SK-N-SH (cell line): Measurements from ENCODE around the gene PLA2G4E.

Experiments used
- CHD2 ChIP-seq: fragments of 150-350 bp; IDR thresholded peaks from 2 replicates; pipeline ENCODE4 v1.6.1; 2018; ENCODE audit warnings: low read length; ENCODE audit not compliant: partially characterized antibody
- EP300 ChIP-seq, 2 experiments: IDR thresholded peaks; 2 replicates each; pipeline versions ENCODE4 v1.4.0 to v1.6.1; 2012; ENCODE audit warnings: borderline replicate concordance in 1 of 2, low read depth in 1 of 2, low read length in 1 of 2
- FOXM1 ChIP-seq: IDR thresholded peaks from 2 replicates; pipeline ENCODE4 v1.4.0; 2012; ENCODE audit warnings: low read depth, mild to moderate bottlenecking
- POLR2AphosphoS5 ChIP-seq: IDR thresholded peaks from 2 replicates; pipeline ENCODE4 v1.6.1; 2012; ENCODE audit warnings: low read depth, low read length
- RAD21 ChIP-seq: IDR thresholded peaks from 2 replicates; pipeline ENCODE4 v1.6.1; 2012; ENCODE audit warnings: mild to moderate bottlenecking, low read length
- RCOR1 ChIP-seq: fragments of 150-350 bp; IDR thresholded peaks from 2 replicates; pipeline ENCODE4 v1.6.1; 2017; ENCODE audit warnings: antibody characterized with exemption, low read length
- SIN3A ChIP-seq: IDR thresholded peaks from 2 replicates; pipeline ENCODE4 v1.6.1; 2012; ENCODE audit warnings: low read depth, mild to moderate bottlenecking, low read length, moderate library complexity, borderline replicate concordance
- TF ChIP-seq, protein P1 (sequence below): fragments of 200-600 bp; sonication (generic); IDR thresholded peaks from 2 replicates; pipeline ENCODE4 v1.6.1; 2017; ENCODE audit warnings: antibody characterized with exemption, mild to moderate bottlenecking, moderate library complexity
- TF ChIP-seq, protein P2 (sequence below): IDR thresholded peaks from 2 replicates; pipeline ENCODE4 v1.4.0; 2012; ENCODE audit warnings: low read depth, borderline replicate concordance
- TF ChIP-seq, protein P3 (sequence below): IDR thresholded peaks from 2 replicates; pipeline ENCODE4 v1.6.1; 2012; ENCODE audit warnings: mild to moderate bottlenecking, low read depth, low read length, moderate library complexity
- TF ChIP-seq, protein P4 (sequence below): IDR thresholded peaks from 2 replicates; pipeline ENCODE4 v1.4.0; 2012; ENCODE audit warnings: low read depth, borderline replicate concordance
- TF ChIP-seq, protein P5 (sequence below): IDR thresholded peaks from 2 replicates; pipeline ENCODE4 v1.4.0; 2012; ENCODE audit warnings: low read depth

DNA sequence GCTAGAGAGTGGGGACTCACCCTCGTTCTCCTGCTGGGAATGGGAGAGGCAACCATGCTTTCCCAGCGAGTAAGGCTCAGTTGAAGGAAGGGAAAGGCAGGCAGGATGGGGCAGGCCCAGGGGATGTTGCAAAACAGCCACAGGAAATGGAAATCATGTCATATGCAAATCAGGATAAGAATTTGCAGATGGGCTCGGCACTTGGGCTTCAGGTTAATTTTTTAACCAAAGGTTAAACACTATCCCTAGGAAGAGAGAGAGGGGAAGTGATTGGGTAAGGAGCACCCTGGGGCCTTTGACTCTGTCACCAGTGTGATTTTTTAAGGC is 14.6 kb upstream of the PLA2G4E start:
- TF ChIP-seq, protein P1, sequence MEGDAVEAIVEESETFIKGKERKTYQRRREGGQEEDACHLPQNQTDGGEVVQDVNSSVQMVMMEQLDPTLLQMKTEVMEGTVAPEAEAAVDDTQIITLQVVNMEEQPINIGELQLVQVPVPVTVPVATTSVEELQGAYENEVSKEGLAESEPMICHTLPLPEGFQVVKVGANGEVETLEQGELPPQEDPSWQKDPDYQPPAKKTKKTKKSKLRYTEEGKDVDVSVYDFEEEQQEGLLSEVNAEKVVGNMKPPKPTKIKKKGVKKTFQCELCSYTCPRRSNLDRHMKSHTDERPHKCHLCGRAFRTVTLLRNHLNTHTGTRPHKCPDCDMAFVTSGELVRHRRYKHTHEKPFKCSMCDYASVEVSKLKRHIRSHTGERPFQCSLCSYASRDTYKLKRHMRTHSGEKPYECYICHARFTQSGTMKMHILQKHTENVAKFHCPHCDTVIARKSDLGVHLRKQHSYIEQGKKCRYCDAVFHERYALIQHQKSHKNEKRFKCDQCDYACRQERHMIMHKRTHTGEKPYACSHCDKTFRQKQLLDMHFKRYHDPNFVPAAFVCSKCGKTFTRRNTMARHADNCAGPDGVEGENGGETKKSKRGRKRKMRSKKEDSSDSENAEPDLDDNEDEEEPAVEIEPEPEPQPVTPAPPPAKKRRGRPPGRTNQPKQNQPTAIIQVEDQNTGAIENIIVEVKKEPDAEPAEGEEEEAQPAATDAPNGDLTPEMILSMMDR = no peak
- TF ChIP-seq, protein P2, sequence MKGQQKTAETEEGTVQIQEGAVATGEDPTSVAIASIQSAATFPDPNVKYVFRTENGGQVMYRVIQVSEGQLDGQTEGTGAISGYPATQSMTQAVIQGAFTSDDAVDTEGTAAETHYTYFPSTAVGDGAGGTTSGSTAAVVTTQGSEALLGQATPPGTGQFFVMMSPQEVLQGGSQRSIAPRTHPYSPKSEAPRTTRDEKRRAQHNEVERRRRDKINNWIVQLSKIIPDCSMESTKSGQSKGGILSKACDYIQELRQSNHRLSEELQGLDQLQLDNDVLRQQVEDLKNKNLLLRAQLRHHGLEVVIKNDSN = no peak
- TF ChIP-seq RCOR1 (no peak), POLR2AphosphoS5 (no peak), FOXM1 (no peak), RAD21 (no peak), SIN3A (no peak), CHD2 (no peak), EP300 (IDR thresholded peaks at IDR 0.05; ENCODE audit: borderline replicate concordance in 1 of 2, low read depth in 1 of 2, low read length in 1 of 2) (no peak)
- TF ChIP-seq, protein P3, sequence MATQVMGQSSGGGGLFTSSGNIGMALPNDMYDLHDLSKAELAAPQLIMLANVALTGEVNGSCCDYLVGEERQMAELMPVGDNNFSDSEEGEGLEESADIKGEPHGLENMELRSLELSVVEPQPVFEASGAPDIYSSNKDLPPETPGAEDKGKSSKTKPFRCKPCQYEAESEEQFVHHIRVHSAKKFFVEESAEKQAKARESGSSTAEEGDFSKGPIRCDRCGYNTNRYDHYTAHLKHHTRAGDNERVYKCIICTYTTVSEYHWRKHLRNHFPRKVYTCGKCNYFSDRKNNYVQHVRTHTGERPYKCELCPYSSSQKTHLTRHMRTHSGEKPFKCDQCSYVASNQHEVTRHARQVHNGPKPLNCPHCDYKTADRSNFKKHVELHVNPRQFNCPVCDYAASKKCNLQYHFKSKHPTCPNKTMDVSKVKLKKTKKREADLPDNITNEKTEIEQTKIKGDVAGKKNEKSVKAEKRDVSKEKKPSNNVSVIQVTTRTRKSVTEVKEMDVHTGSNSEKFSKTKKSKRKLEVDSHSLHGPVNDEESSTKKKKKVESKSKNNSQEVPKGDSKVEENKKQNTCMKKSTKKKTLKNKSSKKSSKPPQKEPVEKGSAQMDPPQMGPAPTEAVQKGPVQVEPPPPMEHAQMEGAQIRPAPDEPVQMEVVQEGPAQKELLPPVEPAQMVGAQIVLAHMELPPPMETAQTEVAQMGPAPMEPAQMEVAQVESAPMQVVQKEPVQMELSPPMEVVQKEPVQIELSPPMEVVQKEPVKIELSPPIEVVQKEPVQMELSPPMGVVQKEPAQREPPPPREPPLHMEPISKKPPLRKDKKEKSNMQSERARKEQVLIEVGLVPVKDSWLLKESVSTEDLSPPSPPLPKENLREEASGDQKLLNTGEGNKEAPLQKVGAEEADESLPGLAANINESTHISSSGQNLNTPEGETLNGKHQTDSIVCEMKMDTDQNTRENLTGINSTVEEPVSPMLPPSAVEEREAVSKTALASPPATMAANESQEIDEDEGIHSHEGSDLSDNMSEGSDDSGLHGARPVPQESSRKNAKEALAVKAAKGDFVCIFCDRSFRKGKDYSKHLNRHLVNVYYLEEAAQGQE = no peak
- TF ChIP-seq, protein P4, sequence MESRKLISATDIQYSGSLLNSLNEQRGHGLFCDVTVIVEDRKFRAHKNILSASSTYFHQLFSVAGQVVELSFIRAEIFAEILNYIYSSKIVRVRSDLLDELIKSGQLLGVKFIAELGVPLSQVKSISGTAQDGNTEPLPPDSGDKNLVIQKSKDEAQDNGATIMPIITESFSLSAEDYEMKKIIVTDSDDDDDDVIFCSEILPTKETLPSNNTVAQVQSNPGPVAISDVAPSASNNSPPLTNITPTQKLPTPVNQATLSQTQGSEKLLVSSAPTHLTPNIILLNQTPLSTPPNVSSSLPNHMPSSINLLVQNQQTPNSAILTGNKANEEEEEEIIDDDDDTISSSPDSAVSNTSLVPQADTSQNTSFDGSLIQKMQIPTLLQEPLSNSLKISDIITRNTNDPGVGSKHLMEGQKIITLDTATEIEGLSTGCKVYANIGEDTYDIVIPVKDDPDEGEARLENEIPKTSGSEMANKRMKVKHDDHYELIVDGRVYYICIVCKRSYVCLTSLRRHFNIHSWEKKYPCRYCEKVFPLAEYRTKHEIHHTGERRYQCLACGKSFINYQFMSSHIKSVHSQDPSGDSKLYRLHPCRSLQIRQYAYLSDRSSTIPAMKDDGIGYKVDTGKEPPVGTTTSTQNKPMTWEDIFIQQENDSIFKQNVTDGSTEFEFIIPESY = no peak
- TF ChIP-seq, protein P5, sequence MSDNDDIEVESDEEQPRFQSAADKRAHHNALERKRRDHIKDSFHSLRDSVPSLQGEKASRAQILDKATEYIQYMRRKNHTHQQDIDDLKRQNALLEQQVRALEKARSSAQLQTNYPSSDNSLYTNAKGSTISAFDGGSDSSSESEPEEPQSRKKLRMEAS = no peak
